Measurements from ENCODE around the gene H2BK1.

GRCh38 chr7:151231080-151231479, 20.8 kb upstream of the H2BK1 start:
- TF ChIP-seq EZH2 (IDR thresholded peaks at IDR 0.05; ENCODE audit: insufficient read depth, poor library complexity, severe bottlenecking) (no peak), EZH2phosphoT487 (IDR thresholded peaks at IDR 0.05; ENCODE audit: insufficient read depth, low read depth) (no peak)
